HG02852 (cell line): ENCODE results near the gene PPCDC.

ENCODE experiments used
- ATAC-seq: cut with Tn5 transposase; IDR thresholded peaks from one replicate; pipeline ENCODE4 v1.9.1; 2021; ENCODE audit warnings: mild to moderate bottlenecking, moderate library complexity; ENCODE audit not compliant: unreplicated experiment

The PPCDC gene

DNA sequence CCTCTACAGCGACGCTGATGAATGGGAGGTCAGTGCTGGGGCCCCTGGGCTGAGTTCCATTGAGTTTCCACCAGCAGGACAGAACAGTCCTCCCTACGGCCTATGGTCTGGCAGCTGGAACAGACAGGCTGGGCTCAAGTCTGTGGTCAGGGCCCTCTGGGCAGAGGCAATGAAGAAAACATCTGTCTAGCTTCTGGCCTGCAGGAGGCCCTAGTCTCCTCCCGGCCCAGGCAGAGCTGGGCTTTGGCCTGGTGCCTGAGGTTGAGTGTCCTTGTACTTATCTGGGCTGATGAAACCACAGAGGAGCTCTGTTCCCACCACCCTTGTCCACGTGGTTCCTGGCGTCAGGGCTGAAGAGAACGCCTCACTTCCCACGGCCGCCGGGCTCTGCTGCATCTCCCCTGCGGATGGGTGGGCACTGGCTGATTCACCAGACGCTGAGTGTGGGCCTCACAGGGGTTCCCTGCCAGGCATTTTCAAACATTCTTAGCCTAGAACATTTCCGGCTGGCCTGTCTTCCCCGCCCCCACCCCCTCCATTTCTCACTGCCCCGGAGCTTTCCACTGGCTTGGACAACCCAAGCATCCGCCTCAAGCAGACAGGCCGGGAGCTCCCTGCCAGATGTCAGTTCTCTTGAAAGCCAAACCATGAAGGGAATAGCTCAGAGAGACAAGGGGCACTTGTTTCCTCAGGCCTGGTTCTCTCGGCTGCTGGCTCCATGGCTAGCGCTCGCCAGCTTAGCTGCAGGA is 20.3 kb downstream of the PPCDC start:
- peak; percentile 25 for ATAC-seq

DNA sequence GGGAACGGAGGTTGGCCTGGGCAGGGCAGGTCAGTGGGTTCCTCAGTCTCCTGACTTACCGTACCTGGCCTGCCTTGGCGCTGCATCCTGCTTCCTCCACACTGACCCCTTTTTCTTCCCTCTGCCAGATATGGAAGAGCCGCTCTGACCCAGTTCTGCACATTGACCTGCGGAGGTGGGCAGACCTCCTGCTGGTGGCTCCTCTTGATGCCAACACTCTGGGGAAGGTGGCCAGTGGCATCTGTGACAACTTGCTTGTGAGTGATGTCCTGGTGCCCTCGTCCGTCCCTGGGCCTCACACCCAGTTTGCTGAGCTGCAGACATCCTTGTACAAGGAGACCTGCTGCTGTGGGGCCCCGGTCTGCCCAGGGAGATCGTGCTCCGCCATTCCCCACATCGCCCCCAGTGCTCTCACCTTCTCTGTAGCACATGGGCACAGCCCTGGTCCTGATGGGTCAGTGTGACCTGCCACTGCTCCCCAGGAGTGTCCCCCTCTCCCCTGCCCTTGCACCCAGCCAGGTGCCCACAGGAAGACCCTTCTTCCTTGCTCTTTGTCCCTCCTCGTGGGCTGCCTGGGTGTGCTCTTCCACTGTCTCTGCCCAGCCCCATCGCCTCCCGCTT is 21.0 kb downstream of the PPCDC start:
- ATAC-seq, result no peak

DNA sequence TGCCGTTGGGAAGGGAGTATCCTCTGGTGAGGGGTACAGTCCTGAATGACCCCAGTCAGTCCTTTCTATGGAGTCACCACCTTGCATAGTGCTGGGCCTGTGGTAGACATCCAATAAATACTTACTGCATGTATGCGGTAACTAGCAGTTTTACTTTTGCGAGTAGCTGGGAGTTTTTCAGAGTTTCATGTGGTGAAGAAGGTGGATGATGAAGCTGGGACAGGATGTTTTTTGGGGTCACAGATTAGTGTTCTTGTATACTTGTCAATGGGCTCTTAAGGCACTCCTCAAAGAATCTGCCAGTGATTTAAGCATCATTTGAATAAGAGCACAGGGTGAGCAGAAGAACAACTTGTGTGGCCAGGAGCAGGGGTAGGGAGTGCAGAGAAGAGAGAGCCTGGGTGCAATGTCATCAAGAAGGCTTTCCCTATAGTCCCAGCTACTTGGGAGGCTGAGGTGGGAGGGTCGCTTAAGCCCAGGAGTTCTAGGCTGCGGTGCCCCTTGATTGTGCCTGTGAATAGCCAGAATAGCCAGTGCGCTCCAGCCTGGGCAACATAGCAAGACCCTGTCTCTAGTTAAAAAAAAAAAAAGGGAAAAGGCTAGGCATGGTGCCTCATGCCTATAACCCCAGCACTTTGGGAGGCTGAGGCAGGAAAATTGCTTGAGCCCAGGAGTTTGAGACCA is 22.1 kb downstream of the PPCDC start:
- no peak for ATAC-seq

DNA sequence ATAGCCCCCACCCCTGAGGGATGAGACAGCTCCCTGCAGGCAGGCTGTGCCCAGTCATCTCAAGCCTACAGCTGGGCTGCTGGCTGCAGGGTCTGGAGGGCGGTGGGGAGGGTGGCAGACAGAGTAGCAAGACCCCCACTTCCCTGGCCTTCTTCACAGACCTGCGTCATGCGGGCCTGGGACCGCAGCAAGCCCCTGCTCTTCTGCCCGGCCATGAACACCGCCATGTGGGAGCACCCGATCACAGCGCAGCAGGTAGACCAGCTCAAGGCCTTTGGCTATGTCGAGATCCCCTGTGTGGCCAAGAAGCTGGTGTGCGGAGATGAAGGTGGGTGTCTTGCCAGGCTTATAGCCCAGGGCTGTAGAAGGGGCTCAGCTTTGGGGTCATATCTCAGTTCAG is 25.0 kb downstream of the PPCDC start:
- no peak for ATAC-seq

DNA sequence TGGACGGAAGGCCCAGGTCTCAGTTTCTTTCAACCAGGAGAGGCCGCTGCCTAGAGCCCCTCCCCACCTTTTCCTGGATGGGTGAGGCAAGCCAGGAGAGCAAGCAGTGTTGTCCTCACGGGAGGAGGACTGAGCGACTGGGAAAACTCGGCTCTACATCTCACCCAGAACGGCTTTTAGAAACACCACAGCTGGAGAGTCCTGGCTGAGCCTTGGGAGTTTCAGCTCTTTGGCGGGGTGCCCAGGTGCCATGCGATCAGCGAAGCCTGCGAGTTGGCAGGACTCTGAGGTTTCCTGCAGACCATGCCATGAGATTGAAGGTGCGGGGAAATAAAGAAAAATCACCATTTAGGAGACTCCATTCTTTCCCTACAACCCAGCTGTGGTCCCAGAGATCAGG is 26.0 kb downstream of the PPCDC start:
- no peak for ATAC-seq

DNA sequence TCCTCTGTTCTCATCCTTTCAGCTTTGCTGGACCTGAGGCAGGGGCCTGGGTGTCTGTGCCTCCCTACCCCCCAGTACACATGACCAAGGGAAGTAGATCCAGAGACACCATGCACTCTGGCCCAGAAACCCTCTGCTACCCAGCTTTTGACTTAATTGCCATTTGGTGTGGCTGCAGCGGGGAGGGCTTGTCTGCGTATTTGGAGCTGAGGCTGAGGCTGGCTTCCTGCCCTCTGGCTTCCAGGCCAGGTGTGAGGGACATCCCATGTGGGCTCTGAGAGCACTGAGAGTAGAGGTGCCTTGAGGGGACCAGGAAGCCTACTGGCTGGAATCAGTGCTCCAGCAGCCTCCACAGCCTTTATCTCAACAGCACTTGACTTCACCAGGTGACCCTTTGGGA is 26.9 kb downstream of the PPCDC start:
- ATAC-seq, result no peak

DNA sequence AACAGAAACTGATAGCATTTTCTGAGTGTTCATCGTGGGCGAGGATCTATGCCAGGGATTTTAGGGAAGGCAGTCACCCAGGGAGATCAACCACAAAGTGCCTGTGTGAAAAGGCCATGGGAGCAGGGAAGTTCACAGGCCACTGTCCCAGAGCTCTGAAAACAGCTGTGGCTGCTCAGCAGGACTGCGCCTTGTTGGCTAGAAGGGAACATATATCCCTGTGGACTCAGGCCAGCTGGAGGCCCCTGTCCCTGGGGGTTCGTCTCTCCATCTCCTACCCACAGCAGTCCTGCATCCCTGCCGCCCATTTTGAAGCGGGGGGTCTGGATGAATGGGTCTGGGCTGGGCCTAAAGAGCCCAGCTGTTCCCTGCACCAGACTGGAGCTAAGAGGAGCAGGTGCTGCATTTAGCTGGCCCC is 27.8 kb downstream of the PPCDC start:
- ATAC-seq, result no peak

DNA sequence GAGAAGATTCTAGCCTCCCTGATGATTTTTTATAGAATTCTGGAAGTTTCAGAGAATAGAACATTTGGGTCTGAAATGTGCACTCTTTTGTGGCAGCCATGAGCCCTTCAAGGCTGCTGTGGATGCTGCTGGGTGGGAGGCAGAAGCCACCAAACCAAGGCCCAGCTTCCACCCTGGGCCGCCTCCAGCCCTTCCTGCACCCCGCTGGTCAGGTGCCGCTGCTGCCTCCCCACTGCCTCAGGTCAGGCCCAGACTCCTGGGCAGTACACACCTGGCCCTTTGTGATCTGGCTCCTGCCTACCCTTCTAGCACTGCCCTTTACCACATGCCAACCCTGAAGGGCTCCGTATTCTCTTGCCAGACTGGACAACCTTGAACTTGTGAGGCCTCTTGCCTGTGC is 28.3 kb downstream of the PPCDC start:
- no peak for ATAC-seq

DNA sequence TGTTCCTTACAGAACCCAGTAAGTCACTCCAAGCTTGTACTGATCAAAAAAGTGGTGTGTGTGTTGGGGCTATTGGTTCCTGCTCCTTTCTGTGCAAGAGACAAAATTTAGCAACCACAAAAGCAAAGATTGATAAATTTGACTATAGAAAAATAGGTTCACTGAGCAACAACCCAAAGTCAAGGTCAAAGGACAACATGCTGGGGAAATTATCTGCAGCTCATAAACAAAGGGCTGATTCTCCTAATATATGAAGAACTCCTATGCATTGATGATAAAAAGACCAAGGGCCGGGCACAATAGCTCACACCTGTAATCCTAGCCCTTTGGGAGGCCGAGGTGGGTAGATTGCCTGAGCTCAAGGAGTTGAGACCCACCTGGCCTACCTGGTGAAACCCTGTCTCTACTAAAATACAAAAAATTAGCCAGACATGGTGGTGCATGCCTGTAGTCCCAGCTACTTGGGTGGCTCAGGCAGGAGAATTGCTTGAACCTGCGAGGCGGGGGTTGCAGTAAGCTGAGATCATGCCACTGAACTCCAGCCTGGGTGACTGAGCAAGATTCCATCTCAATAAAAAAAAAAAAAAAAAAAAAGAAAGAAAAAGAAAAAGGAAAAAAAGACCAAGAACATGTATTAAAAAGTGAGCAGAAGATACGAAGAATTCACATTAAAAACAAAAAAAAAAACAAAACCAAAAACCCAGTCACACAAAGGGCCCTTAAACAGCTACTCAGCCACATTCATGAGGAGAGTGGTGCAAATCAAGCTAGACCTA is 29.8 kb downstream of the PPCDC start:
- no peak for ATAC-seq

DNA sequence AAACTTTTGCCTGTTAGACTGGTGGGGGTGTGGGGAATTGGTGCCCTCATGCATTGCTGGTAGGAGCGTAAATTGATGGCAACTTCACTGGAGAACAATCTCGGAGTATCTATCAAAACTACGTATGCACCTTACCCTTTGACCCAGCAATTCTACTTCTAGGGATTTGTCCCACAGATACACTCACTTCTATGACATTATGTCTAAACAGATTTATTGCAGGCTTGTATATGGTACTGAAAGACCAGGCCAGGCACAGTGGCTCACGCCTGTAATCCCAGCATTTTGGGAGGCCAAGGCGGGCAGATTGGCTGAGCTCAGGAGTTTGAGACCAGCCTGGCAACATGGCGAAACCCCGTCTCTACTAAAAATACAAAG is 30.3 kb downstream of the PPCDC start:
- ATAC-seq, result no peak

DNA sequence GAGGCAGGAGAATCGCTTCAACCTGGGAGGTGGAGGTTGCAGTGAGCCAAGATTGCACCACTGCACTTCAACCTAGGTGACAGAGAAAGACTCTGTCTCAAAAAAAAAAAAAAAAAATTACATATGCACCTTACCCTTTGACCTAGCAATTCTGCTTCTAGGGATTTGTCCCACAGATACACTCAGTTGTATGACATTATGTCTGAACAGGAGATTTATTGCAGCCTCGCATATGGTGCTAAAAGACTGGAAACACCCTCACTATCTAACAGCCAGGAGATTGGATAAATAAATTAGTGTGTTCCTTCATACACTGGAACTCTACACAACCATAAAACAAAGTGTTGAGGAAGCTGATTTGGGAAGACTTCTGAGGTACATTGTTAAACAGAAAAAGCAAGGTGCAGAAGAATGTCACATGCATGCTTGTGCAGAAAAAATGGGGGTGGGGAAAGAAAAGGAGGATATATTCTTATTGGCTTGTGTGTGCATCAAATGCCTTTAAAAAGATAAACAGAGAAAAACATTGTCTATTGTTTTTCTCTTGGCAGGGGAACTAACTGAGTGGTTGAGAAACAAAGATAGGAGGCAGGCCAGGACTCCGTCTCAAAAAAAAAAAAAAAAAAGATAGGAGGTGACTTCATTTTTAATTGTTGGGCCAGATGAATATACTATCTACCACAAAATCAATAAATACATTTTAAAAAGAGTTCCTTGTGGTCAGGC is 30.9 kb downstream of the PPCDC start:
- ATAC-seq, result no peak

DNA sequence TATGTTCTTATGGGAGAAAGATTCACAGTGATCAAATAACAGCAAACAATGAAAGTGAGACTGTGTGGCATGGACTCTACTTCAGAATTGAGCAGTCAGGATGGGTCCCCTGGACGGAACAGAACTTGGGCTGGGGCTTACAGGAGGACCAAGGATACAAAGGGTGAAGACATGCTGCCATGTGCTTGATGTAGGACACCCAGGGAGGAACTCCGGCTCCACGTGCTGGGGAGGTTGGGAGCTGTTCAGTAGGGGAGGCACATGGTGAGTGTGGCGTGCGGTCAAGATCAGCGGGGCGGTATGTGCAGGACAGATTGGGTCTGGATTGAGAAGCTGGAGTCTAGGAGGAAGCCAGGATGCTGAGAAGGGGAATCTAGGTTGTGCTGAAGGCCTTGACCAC is 32.6 kb downstream of the PPCDC start:
- no peak for ATAC-seq

DNA sequence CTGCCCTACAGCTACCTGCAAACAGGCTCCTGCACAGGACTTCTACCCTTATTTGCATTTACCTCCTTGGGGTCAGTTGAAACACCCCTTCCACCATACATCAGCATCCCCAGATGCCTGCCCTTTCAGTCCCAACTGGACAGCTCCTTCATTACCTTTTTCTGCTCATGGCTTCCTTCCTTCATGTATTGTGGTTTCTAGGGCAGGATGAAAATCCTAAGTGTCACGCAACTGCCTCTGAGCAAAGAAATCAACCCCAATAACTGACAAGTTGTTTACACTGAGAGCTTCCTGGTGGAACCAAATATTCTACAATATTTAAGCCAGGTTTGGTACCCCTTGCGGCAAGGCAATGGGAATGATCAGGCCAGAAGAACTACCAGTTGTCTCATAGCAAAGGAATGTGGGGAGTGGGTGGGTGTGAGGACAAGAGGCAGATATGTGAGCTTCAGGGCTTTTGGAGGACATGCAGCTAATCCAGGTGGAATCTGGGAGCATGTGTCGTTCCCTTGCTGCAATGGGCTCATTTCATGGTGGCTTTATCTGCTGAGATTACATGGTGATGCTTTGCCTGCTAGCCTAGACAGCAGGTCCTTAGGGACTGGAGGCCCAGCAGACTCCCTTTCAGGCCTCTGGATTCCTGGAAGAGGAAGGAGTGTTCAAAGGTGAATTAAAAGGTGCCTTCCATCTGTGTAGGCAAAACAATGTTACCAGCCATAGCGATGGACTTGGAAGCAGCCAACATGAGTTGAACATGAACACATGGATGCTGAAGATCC is 34.9 kb downstream of the PPCDC start:
- ATAC-seq, result no peak

DNA sequence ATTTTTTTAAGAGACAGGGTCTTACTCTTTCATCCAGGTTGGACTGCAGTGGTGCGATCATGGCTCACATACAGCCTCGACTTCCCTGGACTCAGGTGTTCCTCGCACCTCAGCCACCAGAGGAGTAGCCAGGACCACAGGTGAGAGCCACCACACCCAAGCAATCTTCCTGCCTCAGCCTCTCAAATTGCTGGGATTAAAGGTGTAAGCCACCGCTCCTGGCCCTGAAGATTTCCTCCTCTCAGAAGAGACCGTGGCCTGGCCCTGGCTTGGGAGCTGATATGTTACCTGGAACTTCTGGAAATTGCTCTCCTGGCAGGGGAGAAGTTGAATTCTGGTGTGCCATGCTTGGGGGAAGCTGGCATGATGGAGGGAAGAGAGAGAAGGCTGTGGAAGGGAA is 36.2 kb downstream of the PPCDC start:
- ATAC-seq, result no peak

DNA sequence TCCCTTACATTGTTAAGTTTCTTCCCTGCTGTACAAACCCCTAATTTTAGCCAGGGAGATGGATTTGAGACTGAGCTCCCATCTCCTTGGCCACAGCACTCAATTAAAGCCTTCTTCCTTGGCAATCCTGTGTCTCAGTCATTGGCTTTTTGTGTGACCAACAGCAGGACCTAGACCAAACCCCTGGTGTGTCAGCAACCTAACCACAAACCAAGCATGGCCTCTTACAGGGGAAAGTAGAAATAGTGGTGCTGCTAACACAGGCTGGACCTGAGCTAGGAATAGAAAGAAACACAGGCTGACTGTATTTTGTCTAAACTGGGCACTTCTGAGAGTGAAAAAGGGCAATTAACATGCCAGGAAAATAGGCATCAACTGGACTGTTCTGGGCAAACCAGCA is 37.9 kb downstream of the PPCDC start:
- ATAC-seq, result peak; percentile 51

DNA sequence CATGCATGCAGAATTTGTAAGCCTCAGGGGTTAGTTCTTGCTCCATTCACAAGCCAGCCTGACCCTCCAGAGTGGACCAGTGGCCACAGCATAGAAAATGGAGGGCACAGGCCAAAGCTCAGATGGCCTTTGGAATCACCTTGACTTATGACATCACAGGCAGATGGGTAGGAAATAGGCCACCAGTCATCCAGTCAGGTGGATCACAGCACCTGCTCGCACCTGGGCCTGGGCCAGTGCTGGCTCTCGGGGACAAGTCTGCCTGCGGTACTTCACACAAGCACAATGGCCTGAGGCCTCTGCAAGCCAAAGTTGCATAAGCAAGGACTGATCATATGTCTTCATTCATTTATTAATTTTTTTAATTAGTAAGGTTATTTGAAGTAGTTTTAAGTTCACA is 39.3 kb downstream of the PPCDC start:
- no peak for ATAC-seq

DNA sequence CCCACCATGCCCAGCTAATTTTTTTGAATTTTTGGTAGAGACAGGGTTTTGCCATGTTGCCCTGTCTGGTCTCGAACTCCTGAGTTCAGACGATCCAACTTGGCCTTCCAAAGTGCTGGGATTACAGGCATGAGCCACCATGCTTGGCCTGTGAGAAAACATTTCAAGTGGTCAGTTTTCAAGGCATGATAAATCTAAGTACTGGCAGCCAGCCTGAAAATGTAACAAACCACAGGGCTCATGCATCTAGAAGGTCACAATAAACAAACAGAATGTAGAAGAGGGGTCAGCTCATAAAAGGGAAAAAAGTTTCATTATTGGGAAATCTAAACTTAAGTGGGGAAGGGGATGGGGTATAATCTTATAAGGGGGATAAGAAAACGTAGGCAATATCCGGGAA is 39.9 kb downstream of the PPCDC start:
- no peak for ATAC-seq

DNA sequence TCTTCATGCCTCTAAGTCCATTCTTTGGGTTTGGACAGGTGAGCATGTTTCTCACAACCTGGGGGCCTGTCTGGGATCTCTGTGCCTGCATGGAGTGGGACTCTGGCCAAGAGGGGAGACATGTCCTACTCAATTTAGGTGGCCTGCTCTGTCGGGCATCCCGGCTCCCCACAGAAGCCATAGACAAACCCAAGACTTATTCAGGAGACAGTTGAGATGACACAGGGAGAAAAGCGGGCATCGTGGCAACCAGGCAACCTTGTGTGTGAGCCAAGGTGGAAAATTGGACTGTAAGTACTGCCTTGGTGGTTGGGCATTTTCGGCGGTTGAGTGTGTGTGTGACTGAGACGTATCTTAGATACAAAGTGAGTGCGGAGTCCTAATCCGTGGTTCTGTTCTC is 40.5 kb downstream of the PPCDC start:
- no peak for ATAC-seq

DNA sequence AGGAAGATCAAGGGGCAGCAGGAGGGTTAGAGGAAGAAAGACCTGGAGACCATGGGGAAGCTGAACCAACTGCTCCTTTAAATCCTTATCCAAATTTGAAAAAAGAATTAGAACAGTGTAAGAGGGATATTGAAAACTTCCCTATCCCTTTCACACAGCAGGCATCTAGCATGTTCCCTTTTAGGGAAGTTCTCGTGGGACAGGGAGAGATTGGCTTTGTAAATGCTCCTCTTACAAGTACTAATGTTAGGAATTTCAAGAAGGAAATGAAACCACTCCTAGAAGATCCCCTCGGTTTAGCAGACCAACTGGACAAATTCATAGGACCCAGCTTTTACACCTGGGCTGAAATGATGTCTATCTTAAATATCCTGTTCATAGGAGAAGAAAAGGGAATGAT is 41.5 kb downstream of the PPCDC start:
- ATAC-seq, result no peak

DNA sequence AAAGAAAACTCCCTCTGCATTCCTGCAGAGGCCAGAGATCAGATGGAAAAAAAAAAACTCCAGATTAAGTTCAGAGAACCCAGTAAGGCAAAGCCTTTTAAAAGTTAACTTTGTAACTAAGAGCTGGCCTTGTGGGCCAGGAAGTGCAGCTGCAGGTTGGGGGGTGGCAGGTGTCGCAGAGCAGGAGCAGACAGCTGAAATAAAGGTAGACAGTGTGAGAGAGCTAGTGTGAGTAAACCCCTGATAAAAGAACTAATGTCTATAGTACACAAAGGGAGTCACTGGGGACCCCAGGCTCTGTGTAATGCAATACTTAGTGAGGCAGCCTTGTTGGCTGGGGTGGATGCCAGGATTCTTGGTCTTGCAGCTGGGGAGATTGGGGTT is 42.1 kb downstream of the PPCDC start:
- ATAC-seq, result no peak
